Kidney (tissue), 14 donors: ENCODE measurements around the gene ADSS2. TPM values are rescaled to one million over a fixed set of nuclear protein-coding genes. Genes with fewer than 3 reads are reported as not detected.

Experiments used
- DNase-seq, 5 donors: peaks; one replicate each; pipeline ENCODE4 v3.0.0-alpha.2; 2013 to 2020
- FAIRE-seq: peaks from 2 replicates; lab custom pipeline; 2012; peaks lifted over from hg19 to GRCh38; lab: Jason Lieb, UNC
- H3K27ac ChIP-seq, 2 donors: one replicate each; pipeline ENCODE4 v1.7.0; 2013; ENCODE audit warnings: low read depth in 2 of 2, low read length in 2 of 2, inconsistent platforms in 1 of 2
- H3K27me3 ChIP-seq: one replicate; pipeline ENCODE4 v1.7.1; 2013; ENCODE audit warnings: low read length, inconsistent platforms; ENCODE audit not compliant: control insufficient read depth, insufficient read depth
- H3K36me3 ChIP-seq, 3 donors: one replicate each; pipeline versions ENCODE4 v1.7.0 to v1.7.1; 2013; ENCODE audit warnings: low read length in 3 of 3, control low read depth in 1 of 3, inconsistent platforms in 1 of 3; ENCODE audit not compliant: insufficient read depth in 3 of 3, control insufficient read depth in 2 of 3
- H3K4me1 ChIP-seq, 3 donors: one replicate each; pipeline versions ENCODE4 v1.7.0 to v1.7.1; 2013; ENCODE audit warnings: low read length in 3 of 3, inconsistent platforms in 1 of 3, low read depth in 1 of 3; ENCODE audit not compliant: control insufficient read depth in 2 of 3, insufficient read depth in 2 of 3
- H3K4me3 ChIP-seq, 3 donors: one replicate each; pipeline versions ENCODE4 v1.7.0 to v1.8.1; 2013; ENCODE audit warnings: low read length in 3 of 3, control low read depth in 1 of 3, inconsistent platforms in 1 of 3
- H3K9ac ChIP-seq, 3 donors: one replicate each; pipeline versions ENCODE4 v1.7.0 to v1.7.1; 2013; ENCODE audit warnings: low read length in 3 of 3, control low read depth in 1 of 3, inconsistent platforms in 1 of 3
- H3K9me3 ChIP-seq, 3 donors: one replicate each; pipeline versions ENCODE4 v1.7.0 to v1.7.1; 2013; ENCODE audit warnings: low read length in 3 of 3, control low read depth in 1 of 3, inconsistent platforms in 1 of 3; ENCODE audit not compliant: control insufficient read depth in 2 of 3, insufficient read depth in 1 of 3
- CTCF ChIP-seq: IDR thresholded peaks from 3 replicates; pipeline ENCODE4 v1.5.1; 2012; ENCODE audit warnings: mild to moderate bottlenecking, moderate library complexity, borderline replicate concordance; ENCODE audit not compliant: insufficient read depth; ENCODE audit errors: extremely low read depth
- intact Hi-C: fragments of 100-400 bp; cut with DNase I; formaldehyde crosslinking; loops from one replicate; pipeline ENCODE4 v1.11.1; 2022
- polyA plus RNA-seq: library from polyadenylated mRNA; stranded (reverse); fragments of 350-450 nt; fragmentation: Illumina TruSeq; extraction: RNeasy Lipid Tissue Mini Kit (QIAGEN cat#74804); gene quantifications from one replicate; pipeline ENCODE4 v1.2.3, GENCODE V29; 2014; ENCODE audit warnings: low read depth, low replicate concordance; ENCODE audit not compliant: insufficient read depth
- total RNA-seq: library from RNA; stranded (reverse); fragmentation: NEBNext Ultra II Directional; extraction: Animal tissue kit (Norgen Biotek cat#: 25700); gene quantifications from one replicate; pipeline ENCODE4 v1.2.1, GENCODE V29; 2021
- donor health status: control.
- donor health status: control.
- donor health status: control.
- donor health status: control.
- donor health status: control.
- donor health status: DM: yes; HTN: yes; CAD: no.
- donor health status: Normal renal cell carcinoma (clear cell type).

The ADSS2 gene
- total and polyA plus RNA-seq, 2 donors from 2014 or later: 19.7 to 50.3 TPM

- no peaks in the 10 kb centered on the region for H3K4me1 ChIP-seq
- no peak overlapping the region for H3K4me3 ChIP-seq
- intact Hi-C loops: no loop called here
- TF ChIP-seq CTCF: no peak
- no peak overlapping the region for H3K27ac ChIP-seq
- H3K9me3 ChIP-seq: no peaks in the 10 kb centered on the region
- H3K27me3 ChIP-seq: no peaks in the 10 kb centered on the region
- no peak for DNase-seq
- H3K36me3 ChIP-seq: peaks cover 10 to 58% (median 28%) of the 10 kb centered on the region in 3 donors
- no peak overlapping the region for H3K9ac ChIP-seq
- FAIRE-seq: no peak
Measured at GRCh38 chr1:244414543-244414942, 37.2 kb downstream of the ADSS2 start.

- Histone ChIP-seq H3K27ac (no peak overlapping the region), H3K9me3 (no peaks in the 10 kb centered on the region), H3K36me3 (peaks cover 10 to 58% (median 28%) of the 10 kb centered on the region in 3 donors), H3K27me3 (no peaks in the 10 kb centered on the region), H3K9ac (no peak overlapping the region), H3K4me1 (no peaks in the 10 kb centered on the region), H3K4me3 (no peak overlapping the region)
- FAIRE-seq (no peak), DNase-seq (no peak)
- no peak for TF ChIP-seq CTCF
- intact Hi-C loops: no loop called here
Measured at GRCh38 chr1:244413736-244414135, 38.0 kb downstream of the ADSS2 start.

- H3K4me3 ChIP-seq: no peak overlapping the region
- H3K4me1 ChIP-seq: no peaks in the 10 kb centered on the region
- no peak overlapping the region for H3K9ac ChIP-seq
- H3K9me3 ChIP-seq: no peaks in the 10 kb centered on the region
- peaks cover 6 to 64% (median 26%) of the 10 kb centered on the region in 3 donors for H3K36me3 ChIP-seq
- H3K27ac ChIP-seq: no peak overlapping the region
- no peak for TF ChIP-seq CTCF
- H3K27me3 ChIP-seq: no peaks in the 10 kb centered on the region
- intact Hi-C loops: no loop called here
- FAIRE-seq: no peak
- no peak for DNase-seq
Measured at GRCh38 chr1:244412176-244412575, 39.5 kb downstream of the ADSS2 start.

GRCh38 chr1:244409701-244410100, 42.0 kb downstream of the ADSS2 start:
- Histone ChIP-seq H3K36me3 (peaks cover 2 to 46% (median 16%) of the 10 kb centered on the region in 3 donors), H3K4me3 (no peak overlapping the region), H3K27ac (no peak overlapping the region), H3K9me3 (no peaks in the 10 kb centered on the region), H3K4me1 (no peaks in the 10 kb centered on the region), H3K9ac (no peak overlapping the region), H3K27me3 (no peaks in the 10 kb centered on the region)
- intact Hi-C loops: no loop called here
- no peak for TF ChIP-seq CTCF
- FAIRE-seq: no peak
- DNase-seq: no peak
